ENCODE data around the gene SV2C. TPM values are rescaled to one million over a fixed set of nuclear protein-coding genes. Genes with fewer than 3 reads are reported as not detected.

Gene SV2C
- total RNA-seq, 1 donor from 2014 or later = not detected

DNA sequence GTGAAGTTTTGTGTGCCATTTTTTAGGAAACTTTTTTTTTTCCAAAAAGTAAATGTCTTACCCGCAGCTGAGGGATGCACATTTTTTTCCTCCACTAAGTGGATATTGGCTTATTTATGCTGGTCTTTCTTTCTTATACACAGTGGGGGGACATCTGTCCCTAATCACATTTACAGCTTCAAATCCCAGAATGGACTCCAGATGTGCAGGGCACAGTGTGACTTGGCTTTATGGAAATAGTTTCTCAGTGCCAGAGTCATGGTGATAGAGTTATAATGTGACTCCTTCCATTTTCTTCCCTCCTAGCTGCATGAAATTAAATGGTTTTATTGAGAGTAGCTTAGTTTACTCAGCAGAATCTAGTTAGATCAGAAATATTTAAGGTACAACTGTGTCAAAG is 66.5 kb downstream of the SV2C start:
- no peak for DNase-seq (ENCODE audit: low read depth)
- TF ChIP-seq, protein P1, sequence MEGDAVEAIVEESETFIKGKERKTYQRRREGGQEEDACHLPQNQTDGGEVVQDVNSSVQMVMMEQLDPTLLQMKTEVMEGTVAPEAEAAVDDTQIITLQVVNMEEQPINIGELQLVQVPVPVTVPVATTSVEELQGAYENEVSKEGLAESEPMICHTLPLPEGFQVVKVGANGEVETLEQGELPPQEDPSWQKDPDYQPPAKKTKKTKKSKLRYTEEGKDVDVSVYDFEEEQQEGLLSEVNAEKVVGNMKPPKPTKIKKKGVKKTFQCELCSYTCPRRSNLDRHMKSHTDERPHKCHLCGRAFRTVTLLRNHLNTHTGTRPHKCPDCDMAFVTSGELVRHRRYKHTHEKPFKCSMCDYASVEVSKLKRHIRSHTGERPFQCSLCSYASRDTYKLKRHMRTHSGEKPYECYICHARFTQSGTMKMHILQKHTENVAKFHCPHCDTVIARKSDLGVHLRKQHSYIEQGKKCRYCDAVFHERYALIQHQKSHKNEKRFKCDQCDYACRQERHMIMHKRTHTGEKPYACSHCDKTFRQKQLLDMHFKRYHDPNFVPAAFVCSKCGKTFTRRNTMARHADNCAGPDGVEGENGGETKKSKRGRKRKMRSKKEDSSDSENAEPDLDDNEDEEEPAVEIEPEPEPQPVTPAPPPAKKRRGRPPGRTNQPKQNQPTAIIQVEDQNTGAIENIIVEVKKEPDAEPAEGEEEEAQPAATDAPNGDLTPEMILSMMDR (conservative IDR thresholded peaks at IDR 0.05; ENCODE audit: low read depth, low read length) = no peak
- no peak overlapping the region for H3K4me3 ChIP-seq (ENCODE audit: low read depth, low read length)

DNA sequence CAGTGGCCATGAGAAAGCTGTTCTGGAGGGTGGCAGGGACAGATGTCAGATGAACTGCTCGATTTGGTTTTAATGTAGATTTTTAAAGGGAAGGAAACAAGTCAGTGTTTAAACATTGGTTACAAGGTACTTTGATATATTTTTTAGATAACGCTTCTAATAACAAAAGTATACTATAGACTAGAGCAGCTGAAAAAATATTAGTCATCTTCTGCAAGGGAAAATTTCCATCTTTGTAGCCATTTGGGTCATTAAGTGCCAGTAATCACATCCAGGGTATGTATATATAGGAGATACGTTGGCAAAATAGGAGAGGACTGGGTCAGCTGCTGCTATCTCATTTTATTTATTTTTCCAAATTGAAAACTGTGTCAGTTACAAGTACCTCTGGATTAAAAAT is 69.0 kb downstream of the SV2C start:
- DNase-seq (ENCODE audit: low read depth) = no peak
- H3K4me3 ChIP-seq (ENCODE audit: low read depth, low read length) = no peak overlapping the region
- TF ChIP-seq, protein P1 (conservative IDR thresholded peaks at IDR 0.05; ENCODE audit: low read depth, low read length) = no peak

DNA sequence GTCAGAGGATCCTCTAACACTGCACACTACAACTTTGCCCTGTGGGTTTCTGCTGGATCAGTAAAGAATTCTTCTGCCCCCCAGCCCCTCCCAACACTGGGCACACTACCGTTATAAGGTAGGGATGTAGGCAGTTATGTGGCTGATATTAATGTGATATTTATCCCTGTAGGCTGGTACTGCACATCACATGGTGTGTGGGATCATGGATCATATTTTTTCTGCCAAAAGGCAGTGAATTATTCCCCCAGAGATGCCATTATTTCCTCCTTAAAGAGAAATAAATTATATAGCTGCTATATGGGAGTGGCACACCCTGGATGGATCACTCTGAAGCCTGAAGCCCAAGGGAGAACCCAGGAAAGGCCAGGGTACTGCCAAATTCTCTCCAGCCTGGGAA is 69.5 kb downstream of the SV2C start:
- H3K4me3 ChIP-seq (ENCODE audit: low read depth, low read length) = no peak overlapping the region
- TF ChIP-seq, protein P1 (conservative IDR thresholded peaks at IDR 0.05; ENCODE audit: low read depth, low read length) = no peak
- no peak for DNase-seq (ENCODE audit: low read depth)

DNA sequence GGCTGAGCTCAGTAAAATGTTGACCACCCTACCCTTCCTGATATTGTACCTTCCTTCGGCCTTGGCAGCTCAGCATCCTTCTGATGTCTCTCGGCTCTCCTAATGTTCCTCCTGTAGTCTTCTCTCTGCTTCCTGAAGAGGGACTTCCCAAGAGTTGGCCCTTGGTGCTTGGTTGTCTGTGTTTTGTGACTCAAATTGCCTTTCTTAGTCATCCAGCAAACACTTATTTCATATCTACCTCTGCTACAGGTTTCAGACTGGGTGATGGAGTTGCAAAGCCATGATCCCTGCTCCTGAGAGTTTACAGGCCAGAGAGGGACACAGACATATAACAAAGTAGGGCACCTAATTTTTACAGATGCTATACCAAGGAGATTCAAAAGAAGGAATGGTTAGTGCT is 70.1 kb downstream of the SV2C start:
- H3K4me3 ChIP-seq (ENCODE audit: low read depth, low read length) = no peak overlapping the region
- no peak for DNase-seq (ENCODE audit: low read depth)
- TF ChIP-seq, protein P1 (conservative IDR thresholded peaks at IDR 0.05; ENCODE audit: low read depth, low read length) = no peak

DNA sequence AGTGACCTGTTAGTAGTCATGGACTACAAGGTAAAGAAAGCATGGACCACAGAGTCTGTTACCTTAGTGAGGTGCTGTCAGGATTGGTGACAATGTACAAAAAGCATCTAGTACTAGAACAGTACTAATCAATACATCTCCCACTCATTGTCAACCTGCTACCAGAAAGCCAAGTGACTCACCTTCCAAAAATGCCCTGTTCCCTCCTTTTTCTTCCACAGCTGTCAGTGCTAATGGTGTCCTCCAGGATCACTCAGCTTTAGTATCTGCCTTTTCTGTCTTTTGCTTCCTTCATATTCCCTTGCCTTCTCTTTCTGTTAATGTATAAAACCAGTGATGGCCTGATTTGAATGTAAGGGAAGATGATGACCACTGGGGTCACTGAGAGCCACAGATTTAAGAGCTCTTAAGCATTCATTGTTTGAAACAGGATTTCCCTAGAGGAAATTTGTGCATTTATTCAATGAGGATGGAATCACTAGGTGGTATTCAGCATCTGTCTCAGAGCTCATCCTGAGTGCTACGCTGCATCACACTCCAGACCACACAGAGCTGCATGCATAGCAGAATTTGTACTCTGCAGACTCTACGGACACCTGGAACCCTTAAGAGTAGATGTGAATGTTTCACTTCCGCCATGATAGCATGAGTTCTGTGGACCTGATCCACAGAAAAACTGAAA is 71.0 kb downstream of the SV2C start:
- DNase-seq (ENCODE audit: low read depth) = no peak
- TF ChIP-seq, protein P1 (conservative IDR thresholded peaks at IDR 0.05; ENCODE audit: low read depth, low read length) = no peak
- no peak overlapping the region for H3K4me3 ChIP-seq (ENCODE audit: low read depth, low read length)

DNA sequence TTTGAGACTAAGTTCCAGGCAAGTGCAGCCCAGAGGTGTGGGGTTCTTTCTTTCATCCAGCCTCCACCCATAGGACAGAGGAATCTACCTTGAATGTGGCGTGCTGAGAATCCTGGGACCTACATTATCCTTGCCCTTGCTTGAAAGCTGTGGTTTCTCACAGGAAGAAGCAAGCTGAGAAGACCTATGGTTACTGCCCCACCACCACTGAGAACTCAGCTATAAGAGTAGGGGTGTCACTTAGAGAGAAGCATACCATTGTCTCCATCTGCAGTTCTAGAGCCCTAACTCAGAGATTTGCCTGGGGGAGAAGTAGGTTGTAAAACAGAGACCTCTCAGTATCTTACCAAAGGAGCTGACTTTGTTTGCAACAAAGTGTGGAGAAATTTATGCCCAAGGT is 72.4 kb downstream of the SV2C start:
- H3K4me3 ChIP-seq (ENCODE audit: low read depth, low read length) = no peak overlapping the region
- TF ChIP-seq, protein P1 (conservative IDR thresholded peaks at IDR 0.05; ENCODE audit: low read depth, low read length) = no peak

DNA sequence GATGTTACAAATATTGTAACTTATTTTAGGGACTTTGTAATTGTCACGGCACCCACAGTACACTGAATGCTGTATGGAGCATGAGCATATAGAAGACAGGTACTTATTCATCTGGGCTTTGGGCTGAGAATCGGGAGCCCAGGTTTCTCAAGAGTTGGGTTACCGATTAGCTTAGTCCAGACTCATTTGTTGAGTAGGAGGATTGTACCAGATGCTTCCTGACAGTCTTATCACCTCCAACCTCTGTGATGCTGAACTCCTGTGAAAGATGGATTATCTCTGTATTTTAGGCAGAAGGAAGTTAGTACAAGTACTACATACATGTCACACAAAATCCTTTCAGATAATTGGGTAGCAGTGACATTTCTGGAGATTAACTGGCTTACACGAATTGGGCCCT is 79.2 kb downstream of the SV2C start:
- TF ChIP-seq, protein P1 (conservative IDR thresholded peaks at IDR 0.05; ENCODE audit: low read depth, low read length) = no peak
- DNase-seq (ENCODE audit: low read depth) = no peak
- H3K4me3 ChIP-seq (ENCODE audit: low read depth, low read length) = no peak overlapping the region

More for the DNA sequence above, 72.4 kb downstream of the SV2C start:
- no peak for DNase-seq (ENCODE audit: low read depth)
